ENCODE results near the gene IFIT3. TPM values are rescaled to one million over a fixed set of nuclear protein-coding genes. Genes with fewer than 3 reads are reported as not detected.
"Not testable (repeated sequence)": the region's sequence is repeated elsewhere in the genome, so short reads cannot be mapped to it uniquely, and the experiment has no call there.

The IFIT3 gene
- total and polyA plus RNA-seq, 2 donors, result 11.2 to 23.4 TPM

DNA sequence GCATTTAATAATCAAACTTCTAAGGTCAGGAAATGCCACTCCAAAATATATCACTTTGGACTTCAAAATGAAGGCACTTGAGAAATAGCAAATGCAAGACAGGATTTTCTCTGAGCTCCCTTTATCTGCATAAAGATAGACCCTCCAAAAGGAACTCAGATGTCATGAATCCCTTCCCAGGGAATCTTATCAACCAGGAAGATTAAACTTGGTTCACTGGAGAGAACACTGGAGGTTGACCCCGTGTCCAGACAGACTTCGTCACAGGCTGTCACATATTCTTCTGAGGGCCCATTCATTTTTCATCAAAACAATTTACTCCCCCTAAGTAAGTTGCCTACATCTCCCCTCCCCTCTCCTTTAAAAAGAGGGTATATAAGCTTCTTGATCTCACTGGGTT, 21.2 kb downstream of the IFIT3 start:
- Histone ChIP-seq H3K36me3 (ENCODE audit: insufficient read depth) (no peaks in the 10 kb centered on the region), H3K27ac (ENCODE audit: low read depth) (no peak overlapping the region), H3K4me1 (ENCODE audit: insufficient read depth) (no peaks in the 10 kb centered on the region), H3K4me3 (ENCODE audit: low read depth, low read length) (no peak overlapping the region)
- WGBS, result 68% methylated on average over 2 of the region's 2 CpGs
- DNase-seq (ENCODE audit: extremely low spot score), result no peak

DNA sequence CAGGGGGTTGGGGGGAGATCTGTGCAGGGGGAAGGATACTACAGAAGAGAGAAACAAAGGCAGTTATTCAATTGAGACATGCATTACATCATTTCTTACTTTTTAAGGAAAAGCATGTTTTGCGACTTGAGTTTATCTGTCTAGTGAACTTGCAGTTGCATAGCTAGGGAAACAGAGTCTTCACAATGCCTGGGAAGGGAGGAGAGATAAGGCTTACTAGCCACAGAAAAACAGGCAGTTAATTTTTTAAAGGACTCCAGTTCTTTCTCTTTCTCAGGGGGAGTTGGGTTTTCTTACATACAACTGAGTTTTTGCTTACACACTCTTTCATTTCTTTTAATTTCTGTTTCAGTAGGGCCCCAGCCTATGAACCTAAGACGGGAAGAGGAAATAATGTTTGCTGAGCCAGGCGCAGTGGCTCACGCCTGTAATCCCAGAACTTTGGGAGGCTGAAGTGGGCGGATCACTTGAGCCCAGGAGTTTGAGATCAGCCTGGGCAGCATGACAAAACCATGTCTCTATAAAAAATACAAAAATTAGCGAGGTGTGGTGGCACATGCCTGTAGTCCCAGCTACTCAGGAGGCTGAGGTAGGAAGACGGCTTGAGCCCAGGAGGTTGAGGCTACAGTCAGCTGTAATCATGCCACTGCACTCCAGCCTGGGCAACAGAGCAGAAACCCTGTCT, 23.0 kb downstream of the IFIT3 start:
- not testable (repeated sequence) for H3K4me1 ChIP-seq (ENCODE audit: insufficient read depth); H3K36me3 ChIP-seq (ENCODE audit: insufficient read depth); DNase-seq (ENCODE audit: extremely low spot score); H3K4me3 ChIP-seq (ENCODE audit: low read depth, low read length)
- WGBS, result 9% methylated on average over 7 of the region's 7 CpGs
- peak overlapping the region; percentile 57 for H3K27ac ChIP-seq (ENCODE audit: low read depth)

DNA sequence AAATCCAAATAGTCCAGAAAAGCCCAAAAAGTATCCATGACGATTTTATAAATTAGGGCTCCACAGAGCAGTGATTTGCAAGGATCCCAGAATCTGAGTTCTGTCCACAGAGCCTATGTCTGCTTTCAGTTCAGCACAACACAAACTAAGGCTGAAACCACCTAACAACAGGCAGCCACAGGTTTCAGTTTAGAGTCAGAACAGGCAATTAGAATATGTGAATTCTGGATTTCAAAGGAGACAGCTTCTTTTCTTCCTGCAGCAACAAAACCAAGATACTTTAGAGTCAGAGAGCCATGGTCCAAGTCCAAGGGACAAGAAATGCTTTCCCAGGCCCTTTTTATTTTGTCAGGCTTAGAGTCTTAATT, 23.6 kb downstream of the IFIT3 start:
- Histone ChIP-seq H3K4me1 (ENCODE audit: insufficient read depth) (no peaks in the 10 kb centered on the region), H3K4me3 (ENCODE audit: low read depth, low read length) (no peak overlapping the region), H3K27ac (ENCODE audit: low read depth) (peak overlapping the region; percentile 77), H3K36me3 (ENCODE audit: insufficient read depth) (no peaks in the 10 kb centered on the region)
- DNase-seq (ENCODE audit: extremely low spot score), result no peak
- WGBS, result 20% methylated on average over 1 of the region's 1 CpG

DNA sequence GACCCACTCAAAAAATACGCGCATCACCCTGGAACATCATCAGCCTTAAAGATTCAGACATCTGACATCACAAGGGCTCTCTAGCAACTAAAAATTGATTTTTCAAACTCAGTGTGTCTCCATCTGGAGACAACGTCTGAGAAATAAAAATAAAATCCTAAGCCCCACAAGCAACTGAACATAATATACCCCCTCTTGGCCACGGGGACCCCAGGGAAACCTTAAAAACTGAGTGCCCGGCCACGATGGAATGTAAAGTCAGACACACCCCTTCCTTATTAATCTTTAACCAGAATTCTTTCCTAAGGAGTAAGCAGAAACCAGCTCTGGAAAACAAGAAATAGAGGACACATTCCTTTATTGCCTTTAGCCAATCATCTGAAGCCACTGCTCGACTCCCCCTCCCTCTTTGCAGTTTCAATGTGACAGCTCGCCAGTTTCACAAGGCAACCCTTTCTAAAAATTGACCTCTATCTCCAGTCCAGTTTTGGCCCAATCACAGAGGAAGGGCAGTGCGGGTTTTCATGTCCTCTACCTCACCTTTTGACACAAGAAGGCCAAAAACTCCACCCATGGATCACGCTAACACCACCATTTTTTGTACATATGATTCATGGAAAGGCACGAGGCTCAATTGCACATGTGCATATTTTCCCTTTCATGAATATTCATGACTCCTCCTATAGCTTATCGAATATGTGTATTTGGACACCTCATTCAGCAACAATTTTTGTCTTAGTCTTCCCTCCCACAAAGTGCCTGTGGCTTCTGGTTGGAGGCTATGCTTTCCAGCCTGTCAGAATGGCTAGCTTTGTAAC, 24.2 kb downstream of the IFIT3 start:
- Histone ChIP-seq H3K36me3 (ENCODE audit: insufficient read depth) (no peaks in the 10 kb centered on the region), H3K4me3 (ENCODE audit: low read depth, low read length) (no peak overlapping the region), H3K4me1 (ENCODE audit: insufficient read depth) (no peaks in the 10 kb centered on the region), H3K27ac (ENCODE audit: low read depth) (peak overlapping the region; percentile 77)
- WGBS, result 36% methylated on average over 12 of the region's 12 CpGs
- DNase-seq (ENCODE audit: extremely low spot score), result no peak

DNA sequence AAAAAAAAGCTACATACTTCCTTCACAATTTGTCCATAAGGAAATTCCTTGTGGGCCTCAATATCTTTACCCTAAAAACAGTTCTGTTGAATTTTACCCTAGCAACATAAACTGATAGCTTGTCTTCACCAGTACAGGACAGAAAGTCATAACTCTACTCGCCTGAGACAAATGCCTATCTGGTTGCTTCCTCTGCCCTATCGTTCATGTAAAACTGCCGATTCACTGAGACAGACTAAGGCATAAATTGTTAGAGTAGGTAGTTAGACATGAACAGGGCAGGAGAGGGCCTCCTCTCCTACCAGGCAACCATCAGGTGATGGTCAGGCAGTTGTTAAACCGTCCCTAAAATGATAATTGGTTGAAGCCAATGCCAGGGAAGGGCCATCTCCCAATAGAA, 25.0 kb downstream of the IFIT3 start:
- no peaks in the 10 kb centered on the region for H3K36me3 ChIP-seq (ENCODE audit: insufficient read depth)
- H3K4me1 ChIP-seq (ENCODE audit: insufficient read depth), result no peaks in the 10 kb centered on the region
- WGBS, result 92% methylated on average over 4 of the region's 4 CpGs
- no peak overlapping the region for H3K27ac ChIP-seq (ENCODE audit: low read depth)
- H3K4me3 ChIP-seq (ENCODE audit: low read depth, low read length), result no peak overlapping the region
- DNase-seq (ENCODE audit: extremely low spot score), result no peak

DNA sequence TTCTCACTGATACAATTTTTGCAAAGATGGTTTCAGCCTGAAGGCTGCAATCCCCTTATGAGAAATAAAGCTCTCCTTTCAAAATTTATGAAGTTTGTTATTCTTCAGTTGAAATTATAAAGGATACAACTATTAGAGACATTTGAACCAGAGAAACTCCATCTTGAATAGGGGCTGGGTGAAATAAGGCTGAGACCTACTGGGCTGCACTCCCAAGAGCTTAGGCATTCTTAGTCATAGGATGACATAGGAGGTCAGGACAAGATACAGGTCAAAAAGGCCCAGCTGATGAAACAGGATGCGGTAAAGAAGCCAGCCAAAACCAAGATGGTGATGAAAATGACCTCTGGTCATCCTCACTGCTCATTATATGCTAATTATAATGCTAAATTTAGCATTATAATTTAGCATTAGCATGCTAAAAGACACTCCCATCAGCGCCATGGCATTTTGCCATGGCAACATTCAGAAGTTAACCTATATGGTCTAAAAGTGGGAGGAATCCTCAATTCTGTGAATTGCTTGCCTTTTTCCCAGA, 27.7 kb downstream of the IFIT3 start:
- no peaks in the 10 kb centered on the region for H3K36me3 ChIP-seq (ENCODE audit: insufficient read depth)
- WGBS, result 94% methylated on average over 2 of the region's 2 CpGs
- no peak overlapping the region for H3K27ac ChIP-seq (ENCODE audit: low read depth)
- no peak overlapping the region for H3K4me3 ChIP-seq (ENCODE audit: low read depth, low read length)
- H3K4me1 ChIP-seq (ENCODE audit: insufficient read depth), result no peaks in the 10 kb centered on the region
- no peak for DNase-seq (ENCODE audit: extremely low spot score)

DNA sequence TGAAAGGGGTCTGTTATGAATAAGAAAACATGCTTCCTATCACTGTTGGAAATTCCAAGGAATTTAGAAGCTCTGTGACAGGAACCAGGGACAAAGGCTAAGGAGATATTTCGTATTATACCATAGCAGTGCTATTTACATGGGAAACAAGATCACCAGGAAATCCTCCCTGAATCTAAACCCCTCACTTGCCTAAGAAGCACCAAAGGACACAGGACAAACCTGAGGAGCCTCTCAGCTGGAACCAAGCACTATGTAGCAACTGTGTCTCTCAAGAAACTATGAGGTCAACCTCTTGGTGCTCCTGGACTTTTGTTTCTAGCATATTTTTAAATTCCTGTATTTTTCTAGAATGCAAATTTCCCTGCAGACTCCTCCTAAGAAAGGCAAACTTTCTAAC, 29.3 kb downstream of the IFIT3 start:
- Histone ChIP-seq H3K27ac (ENCODE audit: low read depth) (no peak overlapping the region), H3K4me1 (ENCODE audit: insufficient read depth) (no peaks in the 10 kb centered on the region), H3K36me3 (ENCODE audit: insufficient read depth) (no peaks in the 10 kb centered on the region), H3K4me3 (ENCODE audit: low read depth, low read length) (no peak overlapping the region)
- WGBS, result 69% methylated on average over 1 of the region's 1 CpG
- DNase-seq (ENCODE audit: extremely low spot score), result no peak

DNA sequence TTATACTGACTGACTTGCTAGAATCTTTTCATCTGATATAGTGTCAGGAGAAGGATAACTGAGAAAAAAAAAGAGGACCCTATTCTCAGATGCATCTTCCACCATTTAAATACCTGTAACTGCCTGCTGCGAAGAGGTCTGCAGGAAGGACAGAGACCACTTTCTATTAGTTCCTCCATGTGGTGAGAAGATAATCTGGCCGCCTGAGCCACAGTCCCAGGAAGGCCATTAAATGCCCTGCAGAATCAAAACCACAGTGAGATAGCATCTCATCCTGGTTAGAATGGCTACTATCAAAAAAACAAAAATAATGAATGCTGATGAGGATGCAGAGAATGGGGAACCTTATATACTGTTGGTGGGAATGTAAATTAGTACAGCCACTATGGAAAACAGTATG, 30.2 kb downstream of the IFIT3 start:
- 85% methylated on average over 2 of the region's 2 CpGs for WGBS
- DNase-seq (ENCODE audit: extremely low spot score), result no peak
- Histone ChIP-seq H3K27ac (ENCODE audit: low read depth) (no peak overlapping the region), H3K4me1 (ENCODE audit: insufficient read depth) (no peaks in the 10 kb centered on the region), H3K4me3 (ENCODE audit: low read depth, low read length) (no peak overlapping the region), H3K36me3 (ENCODE audit: insufficient read depth) (no peaks in the 10 kb centered on the region)

DNA sequence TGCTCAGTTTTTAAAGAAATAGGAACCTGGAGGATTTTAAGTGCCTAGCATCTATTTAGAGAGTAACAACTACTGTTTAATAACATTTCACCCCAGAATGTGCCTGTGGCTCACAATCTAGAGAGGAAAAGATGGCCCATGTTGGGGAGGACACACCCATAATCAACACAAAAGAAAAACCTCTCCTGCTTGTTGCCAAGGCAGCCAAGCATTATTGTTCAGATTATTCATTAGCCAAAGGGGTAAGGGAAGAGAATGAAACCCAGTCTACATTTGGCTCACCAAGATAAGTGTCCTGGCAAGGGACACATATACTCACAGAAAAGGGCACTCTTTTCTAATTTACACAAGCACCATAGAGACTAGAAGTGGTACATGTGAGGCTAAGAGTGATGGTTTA, 32.4 kb downstream of the IFIT3 start:
- no peaks in the 10 kb centered on the region for H3K36me3 ChIP-seq (ENCODE audit: insufficient read depth)
- no peak for DNase-seq (ENCODE audit: extremely low spot score)

DNA sequence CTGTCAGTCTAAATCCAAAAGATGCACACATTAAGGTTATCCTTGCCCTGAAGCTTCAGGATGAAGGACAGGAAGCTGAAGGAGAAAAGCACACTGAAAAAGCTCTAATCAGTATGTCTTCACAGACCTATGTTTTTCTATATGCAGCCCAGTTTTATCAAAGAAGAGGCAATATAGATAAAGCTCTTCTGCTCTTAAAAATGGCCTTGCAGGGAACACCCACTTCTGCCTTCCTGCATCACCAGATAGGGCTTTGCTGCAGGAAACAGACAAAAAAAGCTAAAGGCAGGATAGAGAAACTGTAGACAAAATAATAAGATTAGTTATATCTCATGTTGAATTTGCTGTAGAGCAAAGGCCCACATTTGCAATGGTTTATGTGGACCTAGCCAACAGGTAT, 35.1 kb downstream of the IFIT3 start:
- DNase-seq (ENCODE audit: extremely low spot score), result no peak
- no peak overlapping the region for H3K27ac ChIP-seq (ENCODE audit: low read depth)
- H3K4me1 ChIP-seq (ENCODE audit: insufficient read depth), result no peaks in the 10 kb centered on the region
- H3K36me3 ChIP-seq (ENCODE audit: insufficient read depth), result no peaks in the 10 kb centered on the region
- no peak overlapping the region for H3K4me3 ChIP-seq (ENCODE audit: low read depth, low read length)

More for the DNA sequence above, 32.4 kb downstream of the IFIT3 start:
- Histone ChIP-seq H3K27ac (ENCODE audit: low read depth) (no peak overlapping the region), H3K4me3 (ENCODE audit: low read depth, low read length) (no peak overlapping the region), H3K4me1 (ENCODE audit: insufficient read depth) (no peaks in the 10 kb centered on the region)

DNA sequence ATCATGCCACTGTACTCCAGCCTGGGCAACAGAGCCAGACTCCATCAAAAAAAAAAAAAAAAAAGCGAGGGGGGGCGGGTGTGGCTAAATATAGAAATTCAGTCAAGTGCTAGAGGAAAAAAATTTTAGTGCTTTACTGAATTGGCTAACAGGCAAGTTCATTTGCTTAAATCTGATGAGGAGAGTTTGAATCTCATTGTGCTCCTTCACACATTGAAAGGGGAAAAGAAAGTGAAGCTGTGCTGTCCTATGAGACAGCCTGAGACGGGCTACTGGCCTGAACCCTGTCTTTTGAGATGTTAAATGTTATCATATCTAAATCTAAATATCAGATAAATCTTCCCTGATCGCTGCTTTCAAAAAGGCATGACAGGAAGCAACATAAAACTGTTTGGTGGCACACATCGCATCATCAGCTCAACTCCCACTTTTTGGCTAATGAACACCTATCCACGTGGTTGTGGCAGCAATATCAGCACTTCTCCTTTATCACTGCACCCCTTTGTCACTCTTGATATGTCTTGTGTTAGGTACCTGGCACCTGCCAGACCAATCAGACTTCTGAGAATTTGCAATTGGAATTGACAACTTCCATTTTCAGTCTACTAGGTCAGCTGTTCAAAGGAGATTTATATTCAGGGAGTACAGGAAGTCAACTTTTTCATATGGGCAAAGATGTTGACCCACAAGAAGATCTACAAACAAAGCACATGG, 36.1 kb downstream of the IFIT3 start:
- no peaks in the 10 kb centered on the region for H3K4me1 ChIP-seq (ENCODE audit: insufficient read depth)
- DNase-seq (ENCODE audit: extremely low spot score), result no peak
- H3K36me3 ChIP-seq (ENCODE audit: insufficient read depth), result no peaks in the 10 kb centered on the region
- 73% methylated on average over 6 of the region's 6 CpGs for WGBS
- H3K27ac ChIP-seq (ENCODE audit: low read depth), result no peak overlapping the region
- no peak overlapping the region for H3K4me3 ChIP-seq (ENCODE audit: low read depth, low read length)

DNA sequence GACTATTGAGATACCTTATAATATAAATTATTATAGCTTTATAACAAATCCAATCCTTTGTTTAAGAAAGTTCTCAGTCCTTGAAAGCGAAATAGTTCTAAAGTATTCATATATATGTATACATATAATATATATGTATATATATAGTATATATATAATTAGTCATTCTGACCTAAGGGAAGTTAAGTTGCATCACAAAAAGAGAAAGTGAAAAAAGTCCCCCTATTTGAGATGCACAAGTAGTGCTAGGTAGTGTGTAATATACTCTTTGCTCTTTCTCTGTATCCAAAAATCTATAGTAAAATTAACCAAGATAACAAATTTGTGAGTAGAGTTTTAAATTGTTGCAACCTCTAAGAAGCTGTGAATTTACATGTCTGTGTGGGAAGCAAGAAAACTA, 36.7 kb downstream of the IFIT3 start:
- WGBS, result 96% methylated on average over 1 of the region's 1 CpG
- Histone ChIP-seq H3K36me3 (ENCODE audit: insufficient read depth) (no peaks in the 10 kb centered on the region), H3K4me3 (ENCODE audit: low read depth, low read length) (no peak overlapping the region), H3K4me1 (ENCODE audit: insufficient read depth) (no peaks in the 10 kb centered on the region), H3K27ac (ENCODE audit: low read depth) (no peak overlapping the region)
- no peak for DNase-seq (ENCODE audit: extremely low spot score)

DNA sequence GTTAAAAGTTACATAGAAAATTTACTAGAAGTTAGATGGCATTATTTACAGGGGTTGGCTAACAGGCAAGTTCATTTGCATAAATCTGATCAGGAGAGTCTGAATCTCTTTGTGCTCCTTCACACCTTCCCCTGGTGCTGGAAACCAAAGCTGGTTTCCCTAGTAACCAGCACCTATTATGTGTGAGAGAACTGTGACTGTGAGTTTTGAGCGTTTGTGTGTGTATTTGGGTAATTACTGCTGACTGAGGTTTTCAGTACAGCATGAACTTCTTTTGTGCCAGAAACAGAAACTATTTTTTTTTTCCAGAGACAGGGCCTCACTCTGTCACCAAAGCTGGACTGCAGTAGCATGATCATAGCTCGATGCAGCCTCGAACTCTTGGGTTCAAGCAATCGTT, 39.7 kb downstream of the IFIT3 start:
- Histone ChIP-seq H3K4me1 (ENCODE audit: insufficient read depth) (no peaks in the 10 kb centered on the region), H3K4me3 (ENCODE audit: low read depth, low read length) (no peak overlapping the region), H3K27ac (ENCODE audit: low read depth) (no peak overlapping the region), H3K36me3 (ENCODE audit: insufficient read depth) (no peaks in the 10 kb centered on the region)
- no peak for DNase-seq (ENCODE audit: extremely low spot score)
- WGBS, result 70% methylated on average over 4 of the region's 4 CpGs

DNA sequence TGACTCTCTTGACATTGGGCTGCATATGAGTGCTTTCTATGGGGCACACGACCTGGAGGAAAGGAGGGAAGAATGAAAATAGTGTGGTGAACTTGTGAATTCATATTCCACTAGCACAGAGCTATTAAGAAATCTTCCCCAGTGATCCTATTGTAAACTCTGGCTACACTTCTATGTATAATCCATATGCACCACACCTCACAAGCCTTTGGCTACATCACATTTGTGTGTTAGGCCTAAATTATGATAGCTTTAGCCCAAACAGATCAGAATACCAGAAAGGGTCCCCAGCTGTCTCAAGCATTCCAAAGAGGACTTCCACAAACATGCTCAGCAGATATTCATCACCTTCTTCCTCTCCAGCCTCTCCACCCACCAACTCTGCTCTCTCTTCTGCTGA, 40.3 kb downstream of the IFIT3 start:
- no peak overlapping the region for H3K4me3 ChIP-seq (ENCODE audit: low read depth, low read length)
- DNase-seq (ENCODE audit: extremely low spot score), result no peak
- H3K4me1 ChIP-seq (ENCODE audit: insufficient read depth), result no peaks in the 10 kb centered on the region
- no peak overlapping the region for H3K27ac ChIP-seq (ENCODE audit: low read depth)
- 55% methylated on average over 1 of the region's 1 CpG for WGBS
- H3K36me3 ChIP-seq (ENCODE audit: insufficient read depth), result no peaks in the 10 kb centered on the region

Measured in urinary bladder (tissue), 4 donors.